HG02571 (cell line): ENCODE results near the gene CBX4.

Experiments
- ATAC-seq: cut with Tn5 transposase; IDR thresholded peaks from one replicate; pipeline ENCODE4 v1.9.1; 2021; ENCODE audit warnings: mild to moderate bottlenecking, moderate library complexity; ENCODE audit not compliant: unreplicated experiment

CBX4 gene

GRCh38 chr17:79831265-79832217 is 7.7 kb downstream of the CBX4 start:
- no peak for ATAC-seq

- no peak for ATAC-seq
These were observed 8.4 kb downstream of the CBX4 start for GRCh38 chr17:79830763-79831264.

- no peak for ATAC-seq
These were observed 8.9 kb downstream of the CBX4 start for GRCh38 chr17:79830303-79830702.

GRCh38 chr17:79829457-79829856 is 9.8 kb downstream of the CBX4 start:
- ATAC-seq, result no peak

GRCh38 chr17:79829004-79829403 is 10.2 kb downstream of the CBX4 start:
- no peak for ATAC-seq

GRCh38 chr17:79826841-79827578 is 12.2 kb downstream of the CBX4 start:
- ATAC-seq, result no peak

- ATAC-seq, result no peak
These were observed 13.0 kb downstream of the CBX4 start for GRCh38 chr17:79826204-79826680.

- no peak for ATAC-seq
These were observed 13.7 kb downstream of the CBX4 start for GRCh38 chr17:79825580-79825921.

GRCh38 chr17:79824893-79825579 is 14.2 kb downstream of the CBX4 start:
- ATAC-seq, result no peak

GRCh38 chr17:79824234-79824633 is 15.0 kb downstream of the CBX4 start:
- ATAC-seq, result no peak

- ATAC-seq, result no peak
These were observed 16.6 kb downstream of the CBX4 start for GRCh38 chr17:79822583-79823124.

GRCh38 chr17:79821331-79822095 is 17.7 kb downstream of the CBX4 start:
- no peak for ATAC-seq

- no peak for ATAC-seq
These were observed 18.3 kb downstream of the CBX4 start for GRCh38 chr17:79820959-79821330.

GRCh38 chr17:79819534-79820276 is 19.5 kb downstream of the CBX4 start:
- no peak for ATAC-seq

- ATAC-seq, result no peak
These were observed 20.2 kb downstream of the CBX4 start for GRCh38 chr17:79819085-79819484.

GRCh38 chr17:79818026-79818758 is 21.0 kb downstream of the CBX4 start:
- no peak for ATAC-seq

- ATAC-seq, result no peak
These were observed 23.3 kb downstream of the CBX4 start for GRCh38 chr17:79815836-79816461.
